ENCODE data around the gene FOSL2.

FOSL2 gene

GRCh38 chr2:28453396-28453795, 60.7 kb downstream of the FOSL2 start:
- DNase-seq: no peak

GRCh38 chr2:28454016-28454930, 61.6 kb downstream of the FOSL2 start:
- DNase-seq: no peak

- no peak for DNase-seq
Measured at GRCh38 chr2:28457237-28457636, 64.6 kb downstream of the FOSL2 start.

- DNase-seq: no peak
Measured at GRCh38 chr2:28461056-28461455, 68.4 kb downstream of the FOSL2 start.

- DNase-seq: no peak
Measured at GRCh38 chr2:28462122-28462521, 69.5 kb downstream of the FOSL2 start.

- no peak for DNase-seq
Measured at GRCh38 chr2:28463211-28463816, 70.7 kb downstream of the FOSL2 start.

- DNase-seq: no peak
Measured at GRCh38 chr2:28463893-28464292, 71.2 kb downstream of the FOSL2 start.

GRCh38 chr2:28465148-28465885, 72.7 kb downstream of the FOSL2 start:
- no peak for DNase-seq
